PC-9 (cell line): ENCODE data around the gene C3orf20. TPM values are rescaled to one million over a fixed set of nuclear protein-coding genes. Genes with fewer than 3 reads are reported as not detected.

ENCODE experiments used
- BruUV-seq: library from RNA; stranded (reverse); fragments of 400-500 nt; replicated peaks from 2 replicates; lab custom pipeline; 2021; lab: Mats Ljungman, UMichigan
- CTCF ChIA-PET: fragments of 300-600 bp; sonication (Branson Sonifier 250); formaldehyde crosslinking; loops from one replicate; lab custom pipeline; 2022; ENCODE audit warnings: antibody characterized with exemption; lab: Charles Lee
- POLR2A ChIA-PET: fragments of 300-600 bp; sonication (Branson Sonifier 250); formaldehyde crosslinking; loops from one replicate; lab custom pipeline; 2022; ENCODE audit warnings: antibody characterized with exemption; ENCODE audit not compliant: unreplicated experiment; lab: Charles Lee
- DNase-seq, 2 experiments: peaks; one replicate each; pipeline versions ENCODE4 v3.0.0 to v3.0.0-alpha.2; 2015 to 2022; ENCODE audit warnings: mixed read lengths in 1 of 2
- H2AFZ ChIP-seq: fragments of 200-600 bp; sonication (generic); 2 replicates; pipeline ENCODE4 v1.8.1; 2017; ENCODE audit warnings: antibody characterized with exemption
- H3F3A ChIP-seq: fragments of 200-600 bp; sonication (generic); 2 replicates; pipeline ENCODE4 v1.8.1; 2017; ENCODE audit warnings: antibody characterized with exemption, mild to moderate bottlenecking, low read depth; ENCODE audit not compliant: insufficient read depth
- H3K27ac ChIP-seq: fragments of 200-600 bp; sonication (generic); 2 replicates; pipeline ENCODE4 v1.6.1; 2016; ENCODE audit warnings: mixed run types
- H3K27me3 ChIP-seq: fragments of 200-600 bp; sonication (generic); 2 replicates; pipeline ENCODE4 v1.6.1; 2016; ENCODE audit warnings: low read depth, mixed run types; ENCODE audit not compliant: insufficient read depth
- H3K36me3 ChIP-seq: fragments of 200-600 bp; sonication (generic); 2 replicates; pipeline ENCODE4 v1.6.1; 2016; ENCODE audit warnings: low read depth, mixed run types
- H3K4me1 ChIP-seq: fragments of 200-600 bp; sonication (generic); replicated peaks from 2 replicates; pipeline ENCODE4 v1.6.1; 2016; ENCODE audit warnings: mixed run types; ENCODE audit not compliant: insufficient read depth
- H3K4me2 ChIP-seq: fragments of 200-600 bp; sonication (generic); 2 replicates; pipeline ENCODE4 v1.6.1; 2017; ENCODE audit warnings: mixed run types
- H3K4me3 ChIP-seq: fragments of 200-600 bp; sonication (generic); 2 replicates; pipeline ENCODE4 v1.6.1; 2016; ENCODE audit warnings: mixed run types
- H3K79me2 ChIP-seq: fragments of 200-600 bp; sonication (generic); 2 replicates; pipeline ENCODE4 v1.6.1; 2017; ENCODE audit warnings: low read depth, mixed run types
- H3K9me2 ChIP-seq: fragments of 200-600 bp; sonication (generic); 2 replicates; pipeline ENCODE4 v1.8.1; 2017; ENCODE audit warnings: mild to moderate bottlenecking; ENCODE audit not compliant: insufficient read depth
- H3K9me3 ChIP-seq: fragments of 200-600 bp; sonication (generic); 2 replicates; pipeline ENCODE4 v1.8.1; 2016; ENCODE audit warnings: low read depth; ENCODE audit not compliant: insufficient read depth
- H4K20me1 ChIP-seq: fragments of 200-600 bp; sonication (generic); 2 replicates; pipeline ENCODE4 v1.8.1; 2017; ENCODE audit not compliant: insufficient read depth
- EZH2 ChIP-seq: fragments of 200-600 bp; sonication (generic); IDR thresholded peaks from 2 replicates; pipeline ENCODE4 v1.8.0; 2017; ENCODE audit warnings: antibody characterized with exemption, low read depth
- intact Hi-C: fragments of 100-400 bp; cut with micrococcal nuclease; formaldehyde crosslinking; loops from one replicate; pipeline ENCODE4 v1.10.0; 2022; ENCODE audit not compliant: unreplicated experiment
- total RNA-seq: library from RNA; stranded (reverse); gene quantifications from 2 replicates; pipeline ENCODE4 v1.2.3, GENCODE V29; 2021
- TF ChIP-seq, protein P1 (sequence below): fragments of 200-600 bp; sonication (generic); conservative IDR thresholded peaks from 2 replicates; pipeline ENCODE4 v1.6.1; 2017; ENCODE audit warnings: mixed run types, antibody characterized with exemption, mild to moderate bottlenecking, moderate library complexity

C3orf20 gene
- total RNA-seq, 1 experiment from 2014 or later, result not detected

DNA sequence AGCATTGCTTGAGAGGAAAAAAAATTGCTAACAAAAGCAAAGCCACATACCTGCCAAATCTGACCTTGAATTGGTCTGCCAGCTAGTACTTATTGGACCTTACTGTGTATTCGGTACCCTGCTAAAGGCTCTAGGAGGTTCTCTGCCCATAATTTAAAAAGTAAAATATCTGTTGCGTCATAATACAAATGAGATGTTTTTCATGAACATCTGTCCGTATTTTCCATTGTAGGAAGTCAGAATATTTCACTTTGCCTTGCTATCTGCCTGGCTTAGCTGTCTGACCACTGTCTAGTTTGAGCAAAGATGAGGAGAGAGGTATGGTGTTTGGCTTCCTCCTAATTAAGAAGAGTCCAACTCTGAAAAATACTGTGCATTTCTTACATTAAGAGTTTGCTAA, 10.8 kb upstream of the C3orf20 start:
- peaks cover 5% of the 10 kb centered on the region; the same call in 1 of the 2 replicates for H3F3A ChIP-seq
- DNase-seq, result no peak
- no TSS peak for BruUV-seq
- POLR2A ChIA-PET, result interaction anchor here (0.5 kb wide), 1 partner anchor 13 kb away, joined by 3 read pairs; the partner anchor contains the start of gene CCDC174
- no peak overlapping the region for H3K27ac ChIP-seq
- intact Hi-C loops, result no loop called here
- no peak overlapping the region for H2AFZ ChIP-seq
- H3K4me2 ChIP-seq, result no peak overlapping the region
- H4K20me1 ChIP-seq, result peaks cover 10% of the 10 kb centered on the region
- no peaks in the 10 kb centered on the region for H3K27me3 ChIP-seq
- TF ChIP-seq, protein P1, sequence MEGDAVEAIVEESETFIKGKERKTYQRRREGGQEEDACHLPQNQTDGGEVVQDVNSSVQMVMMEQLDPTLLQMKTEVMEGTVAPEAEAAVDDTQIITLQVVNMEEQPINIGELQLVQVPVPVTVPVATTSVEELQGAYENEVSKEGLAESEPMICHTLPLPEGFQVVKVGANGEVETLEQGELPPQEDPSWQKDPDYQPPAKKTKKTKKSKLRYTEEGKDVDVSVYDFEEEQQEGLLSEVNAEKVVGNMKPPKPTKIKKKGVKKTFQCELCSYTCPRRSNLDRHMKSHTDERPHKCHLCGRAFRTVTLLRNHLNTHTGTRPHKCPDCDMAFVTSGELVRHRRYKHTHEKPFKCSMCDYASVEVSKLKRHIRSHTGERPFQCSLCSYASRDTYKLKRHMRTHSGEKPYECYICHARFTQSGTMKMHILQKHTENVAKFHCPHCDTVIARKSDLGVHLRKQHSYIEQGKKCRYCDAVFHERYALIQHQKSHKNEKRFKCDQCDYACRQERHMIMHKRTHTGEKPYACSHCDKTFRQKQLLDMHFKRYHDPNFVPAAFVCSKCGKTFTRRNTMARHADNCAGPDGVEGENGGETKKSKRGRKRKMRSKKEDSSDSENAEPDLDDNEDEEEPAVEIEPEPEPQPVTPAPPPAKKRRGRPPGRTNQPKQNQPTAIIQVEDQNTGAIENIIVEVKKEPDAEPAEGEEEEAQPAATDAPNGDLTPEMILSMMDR, result no peak
- TF ChIP-seq EZH2, result no peak
- no peaks in the 10 kb centered on the region for H3K4me1 ChIP-seq
- H3K9me2 ChIP-seq, result no peaks in the 10 kb centered on the region
- no peak overlapping the region for H3K4me3 ChIP-seq
- peaks cover 66% of the 10 kb centered on the region for H3K36me3 ChIP-seq
- CTCF ChIA-PET, result no interaction called here
- no peaks in the 10 kb centered on the region for H3K79me2 ChIP-seq
- no peaks in the 10 kb centered on the region for H3K9me3 ChIP-seq

DNA sequence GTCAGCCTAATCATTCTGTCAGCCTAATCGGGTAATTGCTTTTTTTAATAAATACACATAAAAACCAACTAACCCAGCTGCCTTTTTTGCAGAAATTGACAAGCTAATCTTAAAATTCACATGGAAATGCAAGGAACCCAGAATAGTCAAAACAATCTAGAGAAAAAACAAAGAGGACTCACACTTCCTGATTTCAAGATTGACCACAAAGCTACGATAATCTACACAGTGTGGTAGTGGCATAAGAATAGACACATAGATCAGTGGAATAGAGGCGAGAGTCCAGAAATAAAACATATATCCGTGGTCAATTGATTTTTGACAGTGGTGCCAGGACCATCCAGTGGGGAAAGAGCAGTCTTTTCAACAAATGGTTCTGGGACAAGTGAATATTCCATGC, 2.4 kb upstream of the C3orf20 start:
- no peaks in the 10 kb centered on the region for H4K20me1 ChIP-seq
- no peaks in the 10 kb centered on the region for H3K9me2 ChIP-seq
- ChIA-PET CTCF (interaction anchor here (0.6 kb wide), 2 partner anchors 13 to 108 kb away, joined by 3 to 4 read pairs; no protein-coding TSS in a partner anchor), POLR2A (no interaction called here)
- intact Hi-C loops, result loop anchor here (2.0 kb wide), 1 partner anchor 108 kb away; no protein-coding TSS in a partner anchor
- no TSS peak for BruUV-seq
- H3K4me1 ChIP-seq, result no peaks in the 10 kb centered on the region
- TF ChIP-seq, protein P1, result no peak
- no peak for TF ChIP-seq EZH2
- H3K27ac ChIP-seq, result no peak overlapping the region
- H3K79me2 ChIP-seq, result no peaks in the 10 kb centered on the region
- no peak for DNase-seq
- H3K36me3 ChIP-seq, result peaks cover 23% of the 10 kb centered on the region; the same call in 1 of the 2 replicates
- H3K4me2 ChIP-seq, result no peak overlapping the region
- H3K27me3 ChIP-seq, result no peaks in the 10 kb centered on the region
- H3K9me3 ChIP-seq, result no peaks in the 10 kb centered on the region
- no peak overlapping the region for H2AFZ ChIP-seq
- H3K4me3 ChIP-seq, result no peak overlapping the region
- H3F3A ChIP-seq, result peaks cover 3% of the 10 kb centered on the region; the same call in 1 of the 2 replicates

DNA sequence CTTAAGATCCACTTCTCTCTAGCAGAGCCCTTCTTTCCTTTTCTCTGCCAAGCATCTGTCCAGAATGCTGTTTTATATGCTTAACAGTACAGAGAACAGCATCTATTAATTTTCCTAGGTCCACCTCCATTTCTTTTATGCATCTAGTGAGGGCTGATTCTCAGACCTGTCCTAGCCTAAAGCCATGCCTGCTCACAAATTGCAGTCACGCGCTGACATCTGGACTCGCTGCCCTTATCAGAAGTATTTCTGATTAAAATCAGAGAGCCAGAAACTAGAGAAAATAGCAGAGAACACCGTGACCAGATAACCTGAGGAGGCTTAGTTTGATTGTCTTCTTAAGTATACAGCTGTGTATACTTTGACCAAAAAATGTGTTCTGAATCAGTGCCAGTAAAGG, 1.9 kb downstream of the C3orf20 start:
- Histone ChIP-seq H3K4me3 (no peak overlapping the region), H3K27me3 (0 out of 2 replicates have a peak, but pooled peaks cover under 1% of the 10 kb centered on the region), H3F3A (peaks cover 3% of the 10 kb centered on the region; the same call in 1 of the 2 replicates), H3K36me3 (no peaks in the 10 kb centered on the region), H3K27ac (no peak overlapping the region), H3K9me3 (no peaks in the 10 kb centered on the region), H2AFZ (no peak overlapping the region), H3K79me2 (no peaks in the 10 kb centered on the region), H3K9me2 (no peaks in the 10 kb centered on the region), H4K20me1 (no peaks in the 10 kb centered on the region), H3K4me2 (no peak overlapping the region), H3K4me1 (no peaks in the 10 kb centered on the region)
- intact Hi-C loops, result no loop called here
- TF ChIP-seq EZH2, result no peak
- TF ChIP-seq, protein P1, result no peak
- ChIA-PET POLR2A (no interaction called here), CTCF (no interaction called here)
- DNase-seq, result no peak
- no TSS peak for BruUV-seq
